Stimulated activated CD4-positive, alpha-beta T cell treated with anti-CD3 and anti-CD28 coated beads, Interleukin-2, amount 100 ng/mL, for 48 hours (primary cell): ENCODE data around the gene C2orf68.
"Not testable (repeated sequence)": the region's sequence is repeated elsewhere in the genome, so short reads cannot be mapped to it uniquely, and the experiment has no call there.

ENCODE experiments used
- DNase-seq, 2 donors: peaks; one replicate each; pipeline ENCODE4 v3.0.0-alpha.2; 2020

C2orf68 gene

DNA sequence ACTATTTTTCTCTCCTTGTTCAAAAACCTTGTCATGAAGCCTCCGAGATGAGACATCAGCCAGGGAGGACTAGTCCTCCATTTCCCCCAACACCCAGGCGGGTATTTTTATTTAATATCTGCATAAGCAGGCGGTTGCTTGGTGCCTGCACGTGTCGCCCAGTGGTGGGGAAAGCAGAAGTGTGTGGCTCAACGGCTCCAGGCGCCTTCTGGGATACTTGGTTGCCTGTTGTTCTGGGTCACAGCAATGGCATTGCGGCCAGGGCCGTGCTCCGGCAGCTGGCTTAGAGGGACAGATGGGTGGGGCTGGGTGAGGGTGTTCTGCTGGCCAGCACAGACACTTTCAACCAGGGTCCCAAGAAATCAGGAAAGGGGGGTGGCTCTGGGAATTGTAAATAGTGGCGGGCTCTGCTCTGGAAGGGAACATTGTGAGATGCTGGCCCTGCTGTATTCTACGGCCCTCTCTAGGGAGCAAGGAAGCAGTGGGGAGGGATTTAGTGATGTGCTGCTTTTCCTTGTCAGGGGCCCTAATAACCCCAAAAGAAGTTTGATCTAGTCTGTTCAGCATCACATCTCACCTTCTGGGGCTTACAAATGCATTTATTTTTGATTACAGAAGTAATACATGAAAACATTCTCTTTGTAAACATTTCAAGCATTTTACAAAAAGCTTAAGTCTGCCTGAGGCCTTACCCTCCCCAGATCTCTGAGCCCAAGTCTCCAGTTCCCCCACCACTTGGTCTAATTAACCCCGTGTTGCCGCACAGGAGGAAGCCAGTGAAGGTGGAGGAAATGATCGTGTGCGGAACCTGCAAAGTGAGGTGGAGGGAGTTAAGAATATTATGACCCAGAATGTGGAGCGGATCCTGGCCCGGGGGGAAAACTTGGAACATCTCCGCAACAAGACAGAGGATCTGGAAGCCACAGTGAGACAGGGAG is 33.4 kb downstream of the C2orf68 start:
- no peak for DNase-seq

DNA sequence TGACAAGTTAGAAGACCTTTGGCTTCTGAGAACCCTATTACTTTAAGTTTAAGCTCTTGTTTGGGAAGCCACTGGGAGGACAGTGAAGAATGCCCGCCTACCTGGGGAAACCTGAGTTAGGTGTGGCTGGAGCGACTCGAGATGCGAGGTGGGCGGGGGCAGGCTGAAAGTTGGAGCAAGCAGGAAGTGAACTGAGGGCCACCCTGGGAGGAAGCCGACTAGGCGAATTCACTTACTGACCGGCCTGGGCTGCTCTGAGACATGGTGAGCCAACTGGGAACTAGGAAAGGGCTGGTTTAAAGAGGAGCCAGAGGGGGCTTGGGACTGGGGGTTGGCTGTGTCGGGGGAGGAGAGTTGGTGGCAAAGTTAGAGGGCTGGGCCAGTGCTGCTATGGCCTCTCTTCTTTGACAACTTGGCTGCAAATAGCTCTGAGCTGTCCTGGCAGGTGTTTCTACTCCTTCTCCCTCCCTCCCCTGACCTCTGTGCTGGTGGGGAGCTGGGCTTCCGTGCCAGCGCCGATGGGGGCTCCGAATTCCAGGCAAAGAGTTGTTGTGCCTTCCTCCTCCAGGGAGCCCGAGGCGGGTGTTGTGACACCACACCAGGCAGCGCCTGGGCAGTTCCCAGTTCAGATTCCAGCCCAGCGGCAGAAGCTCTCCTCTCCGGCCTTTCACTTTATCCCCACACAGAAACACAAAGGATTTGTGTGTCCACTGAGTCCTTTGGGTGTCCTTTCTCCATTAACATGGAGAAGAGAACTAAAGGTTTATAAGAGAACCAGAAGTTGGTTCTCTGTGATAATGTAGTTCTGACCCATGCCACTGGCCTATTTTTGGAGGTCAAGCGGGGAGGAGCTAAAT is 34.3 kb downstream of the C2orf68 start, which contains the start of gene VAMP8:
VAMP8 (plus strand) TSS at position 201 of the 857 bp plus-strand sequence; CDS start at position 262, 61 bp downstream.
- peak; percentile 49 to 53 for DNase-seq

GRCh38 chr2:85577063-85577385 is 34.8 kb downstream of the C2orf68 start:
- DNase-seq: no peak

GRCh38 chr2:85575739-85576138 is 36.1 kb downstream of the C2orf68 start:
- no peak for DNase-seq

- DNase-seq: no peak
Observed at GRCh38 chr2:85566265-85566664, 45.6 kb downstream of the C2orf68 start.

DNA sequence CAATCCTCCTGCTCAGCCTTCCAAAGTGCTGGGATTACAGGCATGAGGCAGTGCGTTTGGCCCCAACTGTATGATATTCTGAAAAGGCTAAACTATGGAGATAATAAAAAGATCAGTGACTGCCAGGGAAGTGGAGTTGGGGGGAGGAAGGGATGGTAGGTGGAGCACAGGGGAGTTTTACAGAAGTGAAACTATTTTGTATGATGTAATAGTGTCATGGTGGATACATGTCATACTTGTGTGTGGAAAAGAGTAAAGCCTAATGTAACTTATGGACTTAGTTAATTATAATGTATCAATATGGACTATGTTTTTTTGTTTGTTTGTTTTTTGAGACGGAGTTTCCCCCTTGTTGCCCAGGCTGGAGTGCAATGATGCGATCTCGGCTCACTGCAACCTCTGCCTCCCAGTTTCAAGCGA is 47.7 kb downstream of the C2orf68 start:
- no peak for DNase-seq

DNA sequence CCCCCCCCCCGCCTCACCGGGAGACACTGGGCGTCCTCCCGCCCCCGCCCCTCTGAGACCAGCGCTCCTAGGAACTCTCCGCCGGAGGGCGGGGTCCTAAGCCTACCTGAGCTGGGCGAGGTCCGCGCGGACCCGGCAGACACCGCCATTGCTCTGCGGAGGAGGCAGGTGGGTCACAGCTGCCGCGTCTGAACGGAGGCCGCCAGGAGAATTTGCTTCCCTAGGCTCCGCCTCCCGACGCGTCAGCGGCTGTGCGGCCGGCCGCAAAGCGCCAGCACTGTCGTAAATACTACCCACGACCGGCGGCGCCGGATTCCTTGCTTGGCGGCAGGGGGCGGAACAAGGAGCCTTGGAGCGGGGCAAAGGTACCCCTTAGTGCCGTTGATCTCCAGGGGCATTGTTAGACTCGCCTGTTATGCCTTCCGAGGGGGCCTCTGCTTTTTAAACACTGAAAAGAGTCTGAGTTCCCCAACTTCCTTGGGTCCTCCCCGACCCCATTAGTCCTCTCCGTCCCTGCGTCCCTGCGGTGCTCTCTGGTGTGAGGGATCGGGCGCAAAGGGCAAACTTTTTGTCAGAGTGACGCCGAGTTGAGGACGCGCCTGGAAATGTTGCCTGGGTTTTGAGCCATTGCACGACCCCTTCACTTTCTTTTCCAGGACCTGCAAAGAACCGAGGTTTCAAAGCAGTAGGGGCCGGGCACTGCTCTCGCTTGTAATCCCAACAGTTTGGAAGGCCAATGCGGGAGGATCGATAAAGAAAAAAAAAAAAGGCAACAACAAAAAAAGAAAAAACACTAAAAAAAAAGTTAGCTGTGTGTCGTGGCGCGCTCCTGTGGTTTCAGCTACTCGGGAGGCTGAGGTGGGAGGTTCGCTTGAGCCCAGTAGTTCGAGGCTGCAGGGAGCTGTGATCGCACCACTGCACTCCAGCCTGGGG is 50.3 kb downstream of the C2orf68 start, which contains the start of gene GGCX:
GGCX (minus strand) TSS at position 214 of the 933 bp plus-strand sequence; CDS start at position 149, 65 bp downstream.
- DNase-seq: peak; percentile 93

DNA sequence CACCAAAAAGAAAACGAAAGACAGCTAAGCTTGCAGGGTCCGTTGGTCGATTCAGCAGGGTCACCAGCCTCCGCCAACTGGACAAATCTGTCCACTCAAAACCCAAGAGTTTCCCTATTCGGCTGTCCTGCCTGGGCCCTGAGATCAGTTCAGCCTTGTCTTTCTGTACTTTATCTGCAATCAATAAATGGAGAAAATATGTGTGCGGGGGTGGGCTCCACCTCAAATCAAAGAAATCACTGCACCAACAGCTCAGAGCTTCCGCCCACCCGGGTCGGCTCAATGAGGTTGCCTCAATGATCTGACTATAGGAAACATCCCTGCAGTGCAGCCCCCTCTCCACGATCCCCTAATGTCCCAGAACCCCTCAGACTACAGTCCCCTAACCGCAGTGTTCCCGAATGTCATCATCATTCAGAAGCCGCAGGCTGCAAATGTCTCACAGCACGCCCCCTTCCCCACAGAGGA is 51.0 kb downstream of the C2orf68 start:
- no peak for DNase-seq

DNA sequence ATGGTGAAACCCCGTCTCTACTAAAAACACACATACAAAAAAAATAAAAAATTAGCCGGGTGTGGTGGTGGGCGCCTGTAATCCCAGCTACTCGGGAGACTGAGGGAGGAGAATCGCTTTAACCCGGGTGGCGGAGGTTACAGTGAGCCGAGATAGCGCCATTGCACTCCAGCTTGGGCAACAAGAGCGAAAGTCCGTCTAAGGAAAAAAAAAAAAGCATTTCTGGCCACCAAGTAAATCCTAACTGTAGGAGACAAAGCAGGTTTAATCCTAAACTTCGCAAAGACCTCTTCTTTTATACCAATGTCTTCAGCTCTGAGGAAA is 51.5 kb downstream of the C2orf68 start:
- not testable (repeated sequence) for DNase-seq

DNA sequence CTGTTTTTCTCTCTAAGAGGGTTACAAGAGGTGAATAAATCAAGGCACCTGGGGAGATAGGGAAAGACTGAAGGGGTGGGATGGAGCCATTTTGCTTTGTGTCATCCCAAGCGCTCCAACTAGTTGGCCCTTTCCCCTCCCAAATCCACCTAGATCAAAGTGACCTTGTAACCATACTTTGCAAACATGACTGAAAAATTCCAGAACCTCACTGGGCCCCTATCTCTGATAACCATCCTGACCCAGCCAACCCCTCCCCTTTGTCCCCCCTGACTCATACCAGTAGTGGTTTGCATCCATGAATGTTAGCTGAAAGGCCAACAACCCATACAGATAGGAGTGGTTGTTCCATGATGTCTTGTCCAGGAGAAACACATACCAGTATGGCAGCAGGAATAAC is 53.7 kb downstream of the C2orf68 start:
- no peak for DNase-seq

DNA sequence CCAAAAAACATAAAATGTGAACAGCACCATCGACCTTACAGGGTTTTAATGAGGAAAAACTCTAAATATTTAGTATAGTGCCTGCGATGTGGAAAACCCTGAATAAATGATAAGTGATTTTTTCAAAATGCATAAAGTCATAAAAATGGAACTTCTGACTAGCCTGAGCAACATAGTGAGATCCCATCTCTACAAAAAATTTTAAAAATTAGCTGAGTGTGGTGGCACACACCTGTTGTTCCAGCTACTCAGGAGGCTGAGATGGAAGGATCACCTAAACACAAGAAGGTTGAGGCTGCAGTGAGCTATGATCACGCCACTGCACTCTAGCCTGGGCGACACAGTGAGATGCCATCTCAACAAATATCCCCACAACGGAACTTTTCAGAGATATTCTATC is 54.7 kb downstream of the C2orf68 start:
- no peak for DNase-seq
